K562 (cell line): ENCODE measurements around the gene BSDC1. TPM values are rescaled to one million over a fixed set of nuclear protein-coding genes. Genes with fewer than 3 reads are reported as not detected.

Experiments used
- CBFA2T3 ChIP-seq: fragments of 450-650 bp; IDR thresholded peaks from 2 replicates; pipeline ENCODE4 v1.6.1; 2017
- ETV1 ChIP-seq: fragments of 450-650 bp; conservative IDR thresholded peaks from 2 replicates; pipeline ENCODE4 v1.6.1; 2016; ENCODE audit warnings: missing genetic modification characterization, control low read depth, low read depth, missing compliant biosample characterization
- MTA2 ChIP-seq: fragments of 450-650 bp; IDR thresholded peaks from 2 replicates; pipeline ENCODE4 v1.6.1; 2016; ENCODE audit warnings: low read depth
- NFE2L1 ChIP-seq: fragments of 450-650 bp; IDR thresholded peaks from 2 replicates; pipeline ENCODE4 v1.6.1; 2016; ENCODE audit warnings: missing genetic modification characterization, low read depth, mild to moderate bottlenecking, missing compliant biosample characterization, moderate library complexity, borderline replicate concordance
- SREBF1 ChIP-seq: fragments of 150-350 bp; IDR thresholded peaks from 2 replicates; pipeline ENCODE4 v1.6.1; 2014; ENCODE audit warnings: antibody characterized with exemption, low read depth, low read length, borderline replicate concordance
- YY1 ChIP-seq, 3 experiments: IDR thresholded peaks; 2 replicates each; pipeline ENCODE4 v1.6.1; 2011; ENCODE audit warnings: low read length in 2 of 3, mild to moderate bottlenecking in 2 of 3, moderate library complexity in 2 of 3, borderline replicate concordance in 1 of 3, control low read depth in 1 of 3, low read depth in 1 of 3; ENCODE audit not compliant: insufficient read depth in 3 of 3, insufficient replicate concordance in 2 of 3, control insufficient read depth in 1 of 3, insufficient read length in 1 of 3; ENCODE audit errors: extremely low read depth in 1 of 3
- ZFP30 ChIP-seq: fragments of 250-450 bp; sonication (Bioruptor Pico); IDR thresholded peaks from 2 replicates; pipeline ENCODE4 v1.8.0; 2022; ENCODE audit warnings: moderate library complexity, mild to moderate bottlenecking, inconsistent platforms, borderline replicate concordance
- ZNF146 ChIP-seq: IDR thresholded peaks from one replicate; pipeline ENCODE4 v1.6.1; 2018; ENCODE audit warnings: missing compliant biosample characterization; ENCODE audit not compliant: unreplicated experiment
- ZNF175 ChIP-seq: fragments of 200-800 bp; sonication (Bioruptor generic); IDR thresholded peaks from 2 replicates; pipeline ENCODE4 v1.6.1; 2016; ENCODE audit warnings: low read depth, mild to moderate bottlenecking, missing genetic modification characterization, missing compliant biosample characterization
- ZNF75A ChIP-seq: fragments of 450-650 bp; formaldehyde crosslinking; IDR thresholded peaks from 2 replicates; pipeline ENCODE4 v1.4.0; 2020; ENCODE audit warnings: mild to moderate bottlenecking
- polyA plus RNA-seq, 8 experiments: library from polyadenylated mRNA; depleted of rRNA in 4 of 8; stranded (reverse) in 5 of 8; unstranded in 3 of 8; fragments of >200 nt; fragmentation: Nextera tagmentation in 2 of 8; fragmentation: Illumina TruSeq in 1 of 8; extraction: Ambion mirVana in 2 of 8; extraction: Trizol in 1 of 8; gene quantifications; 2 replicates each; pipeline versions ENCODE4 v1.2.1 to v1.2.3, GENCODE V29; 2011 to 2014; ENCODE audit warnings: inconsistent platforms in 1 of 8, missing spikeins in 1 of 8
- total RNA-seq, 7 experiments: library from RNA; depleted of rRNA in 6 of 7; stranded (reverse); fragments of >200 nt in 6 of 7; fragmentation: Illumina TruSeq in 2 of 7; extraction: Trizol in 2 of 7; gene quantifications; 2 replicates each; pipeline versions ENCODE4 v1.2.1 to v1.2.3, GENCODE V29; 2011 to 2021; ENCODE audit warnings: low replicate concordance in 1 of 7
- TF ChIP-seq, protein P1 (sequence below): sonication (generic); formaldehyde crosslinking; IDR thresholded peaks from 2 replicates; pipeline ENCODE4 v1.8.1; 2023; ENCODE audit warnings: mild to moderate bottlenecking, missing genetic modification reagents
- TF ChIP-seq, protein P2 (sequence below): fragments of 450-650 bp; IDR thresholded peaks from 2 replicates; pipeline ENCODE4 v1.6.1; 2017; ENCODE audit warnings: mild to moderate bottlenecking, moderate library complexity
- TF ChIP-seq, protein P3 (sequence below), 2 experiments: fragments of 450-650 bp in 1 of 2; IDR thresholded peaks; 2 replicates each; pipeline ENCODE4 v1.6.1; 2011 to 2017; ENCODE audit warnings: low read depth in 2 of 2, antibody characterized with exemption in 1 of 2, borderline replicate concordance in 1 of 2, low read length in 1 of 2, mild to moderate bottlenecking in 1 of 2, mixed read lengths in 1 of 2; ENCODE audit not compliant: control insufficient read depth in 1 of 2
- TF ChIP-seq, protein P4 (sequence below), 3 experiments: fragments of 200-800 bp in 1 of 3; fragments of 250-450 bp in 1 of 3; fragments of 450-650 bp in 1 of 3; sonication (Bioruptor Pico) in 1 of 3; sonication (Bioruptor generic) in 1 of 3; formaldehyde crosslinking in 1 of 3; IDR thresholded peaks; 2 replicates each; pipeline versions ENCODE4 v1.6.1 to v1.8.0; 2016 to 2022; ENCODE audit warnings: mild to moderate bottlenecking in 2 of 3, missing genetic modification characterization in 2 of 3, missing compliant biosample characterization in 1 of 3, moderate library complexity in 1 of 3

The BSDC1 gene
- total and polyA plus RNA-seq, 9 of the 15 experiments (the other 6 are each of a cell fraction or from before 2014, with no cell fraction given), result 10.2 to 96.8 (median 73.1) TPM

DNA sequence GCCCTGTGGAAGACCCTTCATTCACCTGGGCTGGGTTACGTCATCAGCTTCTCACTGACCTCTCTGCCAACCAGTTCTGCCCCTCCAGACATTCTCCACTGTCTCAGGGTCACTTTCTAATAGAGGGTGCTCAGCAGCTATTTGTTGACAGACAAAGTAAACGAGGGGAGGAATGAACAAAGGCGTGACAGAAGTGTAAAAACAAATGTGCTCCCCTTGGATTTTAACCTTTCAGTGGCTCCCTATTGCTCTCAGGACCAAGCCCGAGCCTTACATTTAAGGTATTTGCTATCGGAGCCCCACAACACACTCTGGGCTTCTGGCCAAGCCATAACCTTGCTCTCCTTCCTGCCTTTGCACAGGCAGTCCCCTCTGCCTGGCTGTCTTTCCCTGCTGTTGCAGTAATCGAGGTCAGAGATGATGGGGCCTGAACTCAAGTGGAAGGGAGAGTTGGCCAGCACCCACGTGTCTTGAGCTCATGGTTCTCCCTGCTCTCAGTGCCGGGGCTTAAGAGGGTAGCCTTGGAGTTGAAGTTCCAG lies 48.9 kb downstream of the BSDC1 start (continued):
- 0 out of 2 replicates have a peak, but pooled peaks have one; percentile 22 for TF ChIP-seq ZNF175 (CRISPR knock-in tag)
- TF ChIP-seq CBFA2T3, result peak; percentile 42; the same call in 1 of the 2 replicates
- no peak for TF ChIP-seq ZFP30 (CRISPR knock-in tag)
- TF ChIP-seq, protein P1, sequence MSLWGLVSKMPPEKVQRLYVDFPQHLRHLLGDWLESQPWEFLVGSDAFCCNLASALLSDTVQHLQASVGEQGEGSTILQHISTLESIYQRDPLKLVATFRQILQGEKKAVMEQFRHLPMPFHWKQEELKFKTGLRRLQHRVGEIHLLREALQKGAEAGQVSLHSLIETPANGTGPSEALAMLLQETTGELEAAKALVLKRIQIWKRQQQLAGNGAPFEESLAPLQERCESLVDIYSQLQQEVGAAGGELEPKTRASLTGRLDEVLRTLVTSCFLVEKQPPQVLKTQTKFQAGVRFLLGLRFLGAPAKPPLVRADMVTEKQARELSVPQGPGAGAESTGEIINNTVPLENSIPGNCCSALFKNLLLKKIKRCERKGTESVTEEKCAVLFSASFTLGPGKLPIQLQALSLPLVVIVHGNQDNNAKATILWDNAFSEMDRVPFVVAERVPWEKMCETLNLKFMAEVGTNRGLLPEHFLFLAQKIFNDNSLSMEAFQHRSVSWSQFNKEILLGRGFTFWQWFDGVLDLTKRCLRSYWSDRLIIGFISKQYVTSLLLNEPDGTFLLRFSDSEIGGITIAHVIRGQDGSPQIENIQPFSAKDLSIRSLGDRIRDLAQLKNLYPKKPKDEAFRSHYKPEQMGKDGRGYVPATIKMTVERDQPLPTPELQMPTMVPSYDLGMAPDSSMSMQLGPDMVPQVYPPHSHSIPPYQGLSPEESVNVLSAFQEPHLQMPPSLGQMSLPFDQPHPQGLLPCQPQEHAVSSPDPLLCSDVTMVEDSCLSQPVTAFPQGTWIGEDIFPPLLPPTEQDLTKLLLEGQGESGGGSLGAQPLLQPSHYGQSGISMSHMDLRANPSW, result 0 out of 2 replicates have a peak, but pooled peaks have one; percentile 6
- TF ChIP-seq, protein P2, sequence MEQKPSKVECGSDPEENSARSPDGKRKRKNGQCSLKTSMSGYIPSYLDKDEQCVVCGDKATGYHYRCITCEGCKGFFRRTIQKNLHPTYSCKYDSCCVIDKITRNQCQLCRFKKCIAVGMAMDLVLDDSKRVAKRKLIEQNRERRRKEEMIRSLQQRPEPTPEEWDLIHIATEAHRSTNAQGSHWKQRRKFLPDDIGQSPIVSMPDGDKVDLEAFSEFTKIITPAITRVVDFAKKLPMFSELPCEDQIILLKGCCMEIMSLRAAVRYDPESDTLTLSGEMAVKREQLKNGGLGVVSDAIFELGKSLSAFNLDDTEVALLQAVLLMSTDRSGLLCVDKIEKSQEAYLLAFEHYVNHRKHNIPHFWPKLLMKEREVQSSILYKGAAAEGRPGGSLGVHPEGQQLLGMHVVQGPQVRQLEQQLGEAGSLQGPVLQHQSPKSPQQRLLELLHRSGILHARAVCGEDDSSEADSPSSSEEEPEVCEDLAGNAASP, result no peak
- TF ChIP-seq ZNF75A (CRISPR knock-in tag), result 0 out of 2 replicates have a peak, but pooled peaks have one; percentile 19
- TF ChIP-seq ZNF146, result no peak
- TF ChIP-seq, protein P3, sequence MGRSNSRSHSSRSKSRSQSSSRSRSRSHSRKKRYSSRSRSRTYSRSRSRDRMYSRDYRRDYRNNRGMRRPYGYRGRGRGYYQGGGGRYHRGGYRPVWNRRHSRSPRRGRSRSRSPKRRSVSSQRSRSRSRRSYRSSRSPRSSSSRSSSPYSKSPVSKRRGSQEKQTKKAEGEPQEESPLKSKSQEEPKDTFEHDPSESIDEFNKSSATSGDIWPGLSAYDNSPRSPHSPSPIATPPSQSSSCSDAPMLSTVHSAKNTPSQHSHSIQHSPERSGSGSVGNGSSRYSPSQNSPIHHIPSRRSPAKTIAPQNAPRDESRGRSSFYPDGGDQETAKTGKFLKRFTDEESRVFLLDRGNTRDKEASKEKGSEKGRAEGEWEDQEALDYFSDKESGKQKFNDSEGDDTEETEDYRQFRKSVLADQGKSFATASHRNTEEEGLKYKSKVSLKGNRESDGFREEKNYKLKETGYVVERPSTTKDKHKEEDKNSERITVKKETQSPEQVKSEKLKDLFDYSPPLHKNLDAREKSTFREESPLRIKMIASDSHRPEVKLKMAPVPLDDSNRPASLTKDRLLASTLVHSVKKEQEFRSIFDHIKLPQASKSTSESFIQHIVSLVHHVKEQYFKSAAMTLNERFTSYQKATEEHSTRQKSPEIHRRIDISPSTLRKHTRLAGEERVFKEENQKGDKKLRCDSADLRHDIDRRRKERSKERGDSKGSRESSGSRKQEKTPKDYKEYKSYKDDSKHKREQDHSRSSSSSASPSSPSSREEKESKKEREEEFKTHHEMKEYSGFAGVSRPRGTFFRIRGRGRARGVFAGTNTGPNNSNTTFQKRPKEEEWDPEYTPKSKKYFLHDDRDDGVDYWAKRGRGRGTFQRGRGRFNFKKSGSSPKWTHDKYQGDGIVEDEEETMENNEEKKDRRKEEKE (IDR thresholded peaks at IDR 0.05; ENCODE audit: borderline replicate concordance in 1 of 2, control insufficient read depth in 1 of 2, low read depth in 2 of 2, low read length in 1 of 2), result no peak
- no peak for TF ChIP-seq MTA2
- TF ChIP-seq, protein P4, sequence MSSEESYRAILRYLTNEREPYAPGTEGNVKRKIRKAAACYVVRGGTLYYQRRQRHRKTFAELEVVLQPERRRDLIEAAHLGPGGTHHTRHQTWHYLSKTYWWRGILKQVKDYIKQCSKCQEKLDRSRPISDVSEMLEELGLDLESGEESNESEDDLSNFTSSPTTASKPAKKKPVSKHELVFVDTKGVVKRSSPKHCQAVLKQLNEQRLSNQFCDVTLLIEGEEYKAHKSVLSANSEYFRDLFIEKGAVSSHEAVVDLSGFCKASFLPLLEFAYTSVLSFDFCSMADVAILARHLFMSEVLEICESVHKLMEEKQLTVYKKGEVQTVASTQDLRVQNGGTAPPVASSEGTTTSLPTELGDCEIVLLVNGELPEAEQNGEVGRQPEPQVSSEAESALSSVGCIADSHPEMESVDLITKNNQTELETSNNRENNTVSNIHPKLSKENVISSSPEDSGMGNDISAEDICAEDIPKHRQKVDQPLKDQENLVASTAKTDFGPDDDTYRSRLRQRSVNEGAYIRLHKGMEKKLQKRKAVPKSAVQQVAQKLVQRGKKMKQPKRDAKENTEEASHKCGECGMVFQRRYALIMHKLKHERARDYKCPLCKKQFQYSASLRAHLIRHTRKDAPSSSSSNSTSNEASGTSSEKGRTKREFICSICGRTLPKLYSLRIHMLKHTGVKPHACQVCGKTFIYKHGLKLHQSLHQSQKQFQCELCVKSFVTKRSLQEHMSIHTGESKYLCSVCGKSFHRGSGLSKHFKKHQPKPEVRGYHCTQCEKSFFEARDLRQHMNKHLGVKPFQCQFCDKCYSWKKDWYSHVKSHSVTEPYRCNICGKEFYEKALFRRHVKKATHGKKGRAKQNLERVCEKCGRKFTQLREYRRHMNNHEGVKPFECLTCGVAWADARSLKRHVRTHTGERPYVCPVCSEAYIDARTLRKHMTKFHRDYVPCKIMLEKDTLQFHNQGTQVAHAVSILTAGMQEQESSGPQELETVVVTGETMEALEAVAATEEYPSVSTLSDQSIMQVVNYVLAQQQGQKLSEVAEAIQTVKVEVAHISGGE (CRISPR knock-in tag; IDR thresholded peaks at IDR 0.05), result 0 out of 6 replicates have a peak, but pooled peaks of 1 of the 3 experiments have one; percentile 54
- TF ChIP-seq SREBF1, result no peak
- peak in 1 of 3 experiments; percentile 11 for TF ChIP-seq YY1 (IDR thresholded peaks at IDR 0.05; ENCODE audit: borderline replicate concordance in 1 of 3, control insufficient read depth in 1 of 3, extremely low read depth in 1 of 3, insufficient read depth in 3 of 3, insufficient read length in 1 of 3, insufficient replicate concordance in 2 of 3, low read depth in 1 of 3, low read length in 2 of 3)
- TF ChIP-seq ETV1 (tag), result peak; percentile 56
- TF ChIP-seq NFE2L1 (tag), result no peak
